Activated CD4-positive, alpha-beta T cell treated with anti-CD3 and anti-CD28 coated beads, Interleukin-2, Interleukin-4, amounts not matched to agents 100 ng/mL and 50 ng/mL, durations not matched to agents 16 hours and 8 hours (primary cell): ENCODE measurements around the gene ANKFY1.

Experiments
- DNase-seq: peaks from one replicate; pipeline ENCODE4 v3.0.0-alpha.2; 2020; ENCODE audit warnings: low spot score

Gene ANKFY1

DNA sequence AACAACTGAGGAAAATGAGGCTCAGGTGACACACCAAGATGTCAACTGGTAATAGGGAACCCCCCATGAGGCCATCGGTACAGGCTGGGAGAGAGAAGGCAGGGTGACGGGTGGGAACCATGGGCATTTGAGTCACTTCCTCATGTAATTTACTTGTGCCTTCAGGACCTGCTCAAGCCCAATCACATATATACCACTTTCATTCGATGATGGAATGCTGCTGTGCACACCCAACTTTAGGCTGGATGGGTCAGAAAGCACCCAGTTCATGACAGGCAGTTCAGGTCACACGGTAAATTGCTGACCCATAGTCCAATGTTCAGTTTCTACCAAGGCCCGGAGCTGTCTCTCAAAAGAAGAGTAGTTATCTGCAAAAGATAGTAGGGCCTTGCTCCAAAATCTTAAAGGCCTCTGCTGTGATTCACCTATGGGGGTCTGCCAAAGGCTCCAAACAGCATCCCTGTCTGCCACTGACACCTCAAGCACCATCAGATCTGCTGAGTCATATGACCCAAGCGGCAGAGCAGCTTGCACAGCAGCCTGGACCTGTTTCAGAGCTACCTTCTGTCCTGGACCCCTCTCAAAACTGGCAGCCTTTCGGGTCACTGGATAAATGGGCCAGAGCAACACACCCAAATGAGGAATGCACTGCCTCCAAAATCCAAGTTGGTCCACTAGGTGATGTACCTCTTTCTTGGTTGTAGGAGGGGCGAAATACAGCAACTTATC is 145.6 kb downstream of the ANKFY1 start:
- DNase-seq, result no peak

DNA sequence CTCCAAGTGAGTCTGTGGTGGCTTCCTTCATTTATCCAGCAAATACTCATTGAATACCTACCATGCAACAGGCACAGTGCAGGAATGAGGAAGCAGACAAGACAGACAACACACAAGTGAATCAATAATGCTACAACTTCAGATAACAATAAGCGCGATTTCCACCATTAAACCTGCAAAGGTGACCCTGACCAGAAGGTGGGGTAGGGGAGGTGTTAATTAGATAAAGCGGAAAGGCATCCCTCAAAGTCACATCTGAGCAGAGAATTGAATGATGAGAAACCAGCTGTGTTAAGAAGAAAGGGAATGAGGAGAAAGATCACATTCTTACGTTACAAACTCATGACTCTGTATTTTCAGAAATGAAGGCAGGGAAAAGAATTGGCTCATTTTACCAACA is 147.3 kb downstream of the ANKFY1 start:
- DNase-seq, result no peak
